HCT116 (cell line): ENCODE measurements around the gene SLC7A8. TPM values are rescaled to one million over a fixed set of nuclear protein-coding genes. Genes with fewer than 3 reads are reported as not detected.

Source experiments
- ATAC-seq: fragments of 200-7000 bp; cut with Tn5 transposase; 2 replicates; pipeline ENCODE4 v1.9.1; 2020; ENCODE audit warnings: mild to moderate bottlenecking, moderate library complexity
- BruUV-seq: library from RNA; stranded (reverse); fragments of 400-500 nt; replicated peaks from 2 replicates; lab custom pipeline; 2021; lab: Mats Ljungman, UMichigan
- CTCF ChIA-PET: fragments of 300-600 bp; sonication (Branson Sonifier 250); formaldehyde crosslinking; loops from one replicate; lab custom pipeline; 2021; ENCODE audit warnings: antibody characterized with exemption; lab: Charles Lee
- POLR2A ChIA-PET: fragments of 300-600, 350-600 bp; sonication (Branson Sonifier 250); formaldehyde crosslinking; loops from one replicate; lab custom pipeline; 2021; ENCODE audit warnings: antibody characterized with exemption; lab: Charles Lee
- RAD21 ChIA-PET, 2 experiments: fragments of 300-600 bp; sonication (Branson Sonifier 250); formaldehyde crosslinking; loops; one replicate each; lab custom pipeline; 2023; ENCODE audit warnings: low total read pairs in 2 of 2; ENCODE audit not compliant: uncharacterized antibody in 2 of 2, unreplicated experiment in 2 of 2, low non-redundant PET in 1 of 2; lab: Charles Lee
- DNase-seq: peaks from one replicate; pipeline ENCODE4 v3.0.0-alpha.2; 2010; ENCODE audit warnings: low read depth, low spot score
- H2AFZ ChIP-seq: fragments of 200-600 bp; shearing (Covaris generic), sonication (generic); 2 replicates; pipeline ENCODE4 v1.6.1; 2017; ENCODE audit warnings: low read depth, mixed run types, mixed read lengths, antibody characterized with exemption, low read length; ENCODE audit not compliant: poor library complexity, severe bottlenecking
- H3K27ac ChIP-seq: 2 replicates; pipeline ENCODE4 v1.5.1; 2012; ENCODE audit warnings: low read depth, low read length
- H3K27me3 ChIP-seq: fragments of 200-600 bp; sonication (generic); 2 replicates; pipeline ENCODE4 v1.6.1; 2016; ENCODE audit warnings: mixed run types, low read length, mixed read lengths; ENCODE audit not compliant: insufficient read depth
- H3K36me3 ChIP-seq, 2 experiments: fragments of 200-500 bp in 1 of 2; fragments of 200-600 bp in 1 of 2; sonication (Bioruptor generic) in 1 of 2; sonication (generic) in 1 of 2; 2 replicates each; pipeline versions ENCODE4 v1.5.1 to v1.6.1; 2014 to 2016; ENCODE audit warnings: low read length in 2 of 2, inconsistent platforms in 1 of 2, mixed read lengths in 1 of 2, mixed run types in 1 of 2; ENCODE audit not compliant: insufficient read depth in 2 of 2, control insufficient read depth in 1 of 2
- H3K4me1 ChIP-seq, 2 experiments: fragments of 200-600 bp in 1 of 2; sonication (generic) in 1 of 2; 2 replicates each; pipeline versions ENCODE4 v1.5.1 to v1.6.1; 2012 to 2017; ENCODE audit warnings: low read length in 2 of 2, inconsistent platforms in 1 of 2, mild to moderate bottlenecking in 1 of 2, mixed read lengths in 1 of 2, mixed run types in 1 of 2, moderate library complexity in 1 of 2; ENCODE audit not compliant: insufficient read depth in 2 of 2, control insufficient read depth in 1 of 2
- H3K4me2 ChIP-seq: fragments of 200-600 bp; sonication (generic); 2 replicates; pipeline ENCODE4 v1.6.1; 2017; ENCODE audit warnings: mixed run types, low read length, mixed read lengths
- H3K4me3 ChIP-seq, 2 experiments: fragments of 200-600 bp in 1 of 2; sonication (generic) in 1 of 2; replicated peaks in 1 of 2; 2 replicates each; pipeline ENCODE4 v1.5.1; 2011 to 2016; ENCODE audit warnings: low read length in 2 of 2, control low read depth in 1 of 2, low read depth in 1 of 2, mild to moderate bottlenecking in 1 of 2, mixed read lengths in 1 of 2, mixed run types in 1 of 2
- H3K79me2 ChIP-seq: fragments of 200-600 bp; sonication (generic); 2 replicates; pipeline ENCODE4 v1.6.1; 2017; ENCODE audit warnings: mild to moderate bottlenecking, mixed run types, low read length, moderate library complexity, mixed read lengths; ENCODE audit not compliant: insufficient read depth
- H3K9ac ChIP-seq: fragments of 200-600 bp; sonication (generic); 2 replicates; pipeline ENCODE4 v1.6.1; 2016; ENCODE audit warnings: low read length, mixed read lengths
- H3K9me2 ChIP-seq: fragments of 200-600 bp; sonication (generic), shearing (Covaris generic); 2 replicates; pipeline ENCODE4 v1.6.1; 2017; ENCODE audit warnings: mixed run types, mild to moderate bottlenecking, moderate library complexity; ENCODE audit not compliant: insufficient read depth
- H3K9me3 ChIP-seq, 2 experiments: fragments of 200-500 bp in 1 of 2; fragments of 200-600 bp in 1 of 2; sonication (Bioruptor generic) in 1 of 2; sonication (generic) in 1 of 2; 2 replicates each; pipeline ENCODE4 v1.6.1; 2014 to 2017; ENCODE audit warnings: low read length in 2 of 2, mixed read lengths in 2 of 2, inconsistent platforms in 1 of 2, low read depth in 1 of 2, mild to moderate bottlenecking in 1 of 2, mixed run types in 1 of 2, moderate library complexity in 1 of 2; ENCODE audit not compliant: control insufficient read depth in 1 of 2, insufficient read depth in 1 of 2
- H4K20me1 ChIP-seq: fragments of 200-600 bp; sonication (generic), shearing (Covaris generic); 2 replicates; pipeline ENCODE4 v1.6.1; 2017; ENCODE audit warnings: mixed run types, mild to moderate bottlenecking, moderate library complexity; ENCODE audit not compliant: insufficient read depth
- ATF3 ChIP-seq: IDR thresholded peaks from 2 replicates; pipeline ENCODE4 v1.6.1; 2012
- CBX3 ChIP-seq: IDR thresholded peaks from 2 replicates; pipeline ENCODE4 v1.6.1; 2012; ENCODE audit warnings: low read depth
- CEBPB ChIP-seq: IDR thresholded peaks from 2 replicates; pipeline ENCODE4 v1.6.1; 2012; ENCODE audit warnings: low read depth
- CTCF ChIP-seq, 3 experiments: fragments of 200-600 bp in 1 of 3; sonication (generic) in 1 of 3; IDR thresholded peaks in 2 of 3; conservative IDR thresholded peaks in 1 of 3; 2 replicates each; pipeline ENCODE4 v1.5.1; 2012 to 2017; ENCODE audit warnings: low read depth in 2 of 3, low read length in 2 of 3, antibody characterized with exemption in 1 of 3, borderline replicate concordance in 1 of 3, control low read depth in 1 of 3, mild to moderate bottlenecking in 1 of 3, mixed read lengths in 1 of 3, mixed run types in 1 of 3, moderate library complexity in 1 of 3; ENCODE audit not compliant: insufficient read depth in 1 of 3
- EGR1 ChIP-seq: IDR thresholded peaks from 2 replicates; pipeline ENCODE4 v1.6.1; 2012; ENCODE audit warnings: low read depth
- ELF1 ChIP-seq: IDR thresholded peaks from 2 replicates; pipeline ENCODE4 v1.6.1; 2012; ENCODE audit warnings: low read depth, borderline replicate concordance
- EZH2phosphoT487 ChIP-seq: fragments of 200-600 bp; IDR thresholded peaks from 2 replicates; pipeline ENCODE4 v1.6.1; 2018; ENCODE audit warnings: antibody characterized with exemption, borderline replicate concordance
- FOSL1 ChIP-seq: IDR thresholded peaks from 2 replicates; pipeline ENCODE4 v1.6.1; 2012; ENCODE audit warnings: low read depth
- JUND ChIP-seq: IDR thresholded peaks from 2 replicates; pipeline ENCODE4 v1.6.1; 2012
- POLR2A ChIP-seq: IDR thresholded peaks from 2 replicates; pipeline ENCODE4 v1.7.0; 2011; ENCODE audit warnings: borderline replicate concordance; ENCODE audit not compliant: insufficient read depth, insufficient read length; ENCODE audit errors: extremely low read depth
- POLR2AphosphoS5 ChIP-seq: IDR thresholded peaks from 2 replicates; pipeline ENCODE4 v1.6.1; 2011; ENCODE audit warnings: mild to moderate bottlenecking, low read depth, low read length, moderate library complexity
- RAD21 ChIP-seq: IDR thresholded peaks from 2 replicates; pipeline ENCODE4 v1.6.1; 2012; ENCODE audit warnings: low read depth, mild to moderate bottlenecking
- REST ChIP-seq: IDR thresholded peaks from 2 replicates; pipeline ENCODE4 v1.6.1; 2012; ENCODE audit warnings: low read depth
- SIN3A ChIP-seq: IDR thresholded peaks from 2 replicates; pipeline ENCODE4 v1.6.1; 2012; ENCODE audit warnings: low read depth
- SP1 ChIP-seq: IDR thresholded peaks from 2 replicates; pipeline ENCODE4 v1.6.1; 2012; ENCODE audit warnings: low read depth
- SRF ChIP-seq: IDR thresholded peaks from 2 replicates; pipeline ENCODE4 v1.6.1; 2012; ENCODE audit warnings: low read depth
- YY1 ChIP-seq: IDR thresholded peaks from 2 replicates; pipeline ENCODE4 v1.6.1; 2011; ENCODE audit warnings: low read length, low read depth, moderate library complexity, mild to moderate bottlenecking; ENCODE audit not compliant: insufficient replicate concordance; ENCODE audit errors: extremely low read depth
- ZBTB33 ChIP-seq: IDR thresholded peaks from 2 replicates; pipeline ENCODE4 v1.6.1; 2011; ENCODE audit warnings: mild to moderate bottlenecking, low read length, moderate library complexity; ENCODE audit not compliant: insufficient replicate concordance; ENCODE audit errors: extremely low read depth
- ZFX ChIP-seq: fragments of 450-650 bp; IDR thresholded peaks from 2 replicates; pipeline ENCODE4 v1.6.1; 2017
- ZNF274 ChIP-seq: fragments of 200-500 bp; sonication (Bioruptor generic); IDR thresholded peaks from 2 replicates; pipeline ENCODE4 v1.6.1; 2014; ENCODE audit warnings: mild to moderate bottlenecking, low read depth, low read length, inconsistent platforms
- intact Hi-C: fragments of 100-400 bp; cut with micrococcal nuclease; formaldehyde crosslinking; loops from 2 replicates; pipeline ENCODE4 v1.10.0; 2022
- total RNA-seq: library from RNA; stranded (reverse); gene quantifications from one replicate; pipeline ENCODE4 v1.2.1, GENCODE V29; 2021; ENCODE audit not compliant: unreplicated experiment

Gene SLC7A8
- total RNA-seq, 1 experiment from 2014 or later, result 5.3 TPM

- RAD21 ChIA-PET, result no interaction called here
Observed at GRCh38 chr14:23127861-23128260, 55.6 kb downstream of the SLC7A8 start.

More at GRCh38 chr14:23127861-23128260, 55.6 kb downstream of the SLC7A8 start:
- Histone ChIP-seq H3K79me2 (no peaks in the 10 kb centered on the region), H3K4me3 (no peak overlapping the region), H3K9ac (no peak overlapping the region), H3K4me1 (no peaks in the 10 kb centered on the region), H3K4me2 (no peak overlapping the region), H3K27me3 (no peaks in the 10 kb centered on the region), H3K9me3 (no peaks in the 10 kb centered on the region), H3K27ac (no peak overlapping the region), H3K9me2 (no peaks in the 10 kb centered on the region), H4K20me1 (no peaks in the 10 kb centered on the region), H3K36me3 (no peaks in the 10 kb centered on the region), H2AFZ (no peak overlapping the region)
- POLR2A ChIA-PET, result no interaction called here
- BruUV-seq, result no TSS peak
- ATAC-seq (no peak), DNase-seq (no peak)
- no peak for TF ChIP-seq YY1
- no peak for TF ChIP-seq JUND
- no peak for TF ChIP-seq RAD21
- TF ChIP-seq SIN3A, result no peak
- no peak for TF ChIP-seq ZFX
- no peak for TF ChIP-seq CTCF (IDR thresholded peaks at IDR 0.05 in 2 of 3, conservative IDR thresholded peaks at IDR 0.05 in 1 of 3; ENCODE audit: borderline replicate concordance in 1 of 3, insufficient read depth in 1 of 3, low read depth in 2 of 3, low read length in 2 of 3)
- TF ChIP-seq EZH2phosphoT487, result no peak
- TF ChIP-seq SP1, result no peak
- no peak for TF ChIP-seq REST
- TF ChIP-seq ZNF274, result no peak
- TF ChIP-seq ZBTB33, result no peak
- no peak for TF ChIP-seq POLR2A
- TF ChIP-seq CBX3, result no peak
- no peak for TF ChIP-seq POLR2AphosphoS5
- no peak for TF ChIP-seq ELF1
- TF ChIP-seq FOSL1, result no peak
- TF ChIP-seq EGR1, result no peak
- TF ChIP-seq SRF, result no peak
- TF ChIP-seq ATF3, result no peak
- TF ChIP-seq CEBPB, result no peak
- CTCF ChIA-PET, result no interaction called here
- intact Hi-C loops, result no loop called here
